Measurements from ENCODE around the gene LPIN3.

LPIN3 gene

GRCh38 chr20:41367956-41368355, 27.3 kb downstream of the LPIN3 start:
- no peak for DNase-seq
- peaks cover 20% of the 10 kb centered on the region for H3K4me1 Mint-ChIP-seq
- H3K27me3 Mint-ChIP-seq (ENCODE audit: low read depth, poor library complexity) = peaks cover 58% of the 10 kb centered on the region
- H3K4me3 Mint-ChIP-seq = peak overlapping the region; percentile 82
- TF ChIP-seq CTCF (IDR thresholded peaks at IDR 0.05) = no peak
- no peak overlapping the region for H3K27ac Mint-ChIP-seq
- peaks cover 19% of the 10 kb centered on the region for H3K9me3 Mint-ChIP-seq
- no peaks in the 10 kb centered on the region for H3K36me3 Mint-ChIP-seq (ENCODE audit: low read depth)

- H3K36me3 Mint-ChIP-seq (ENCODE audit: low read depth) = no peaks in the 10 kb centered on the region
- H3K27ac Mint-ChIP-seq = no peak overlapping the region
- H3K9me3 Mint-ChIP-seq = peaks cover 22% of the 10 kb centered on the region
- TF ChIP-seq CTCF (IDR thresholded peaks at IDR 0.05) = no peak
- H3K4me3 Mint-ChIP-seq = no peak overlapping the region
- no peak for DNase-seq
- H3K27me3 Mint-ChIP-seq (ENCODE audit: low read depth, poor library complexity) = peaks cover 52% of the 10 kb centered on the region
- peaks cover 37% of the 10 kb centered on the region for H3K4me1 Mint-ChIP-seq
Observed at GRCh38 chr20:41369673-41370072, 29.1 kb downstream of the LPIN3 start.

- peaks cover 47% of the 10 kb centered on the region for H3K27me3 Mint-ChIP-seq (ENCODE audit: low read depth, poor library complexity)
- TF ChIP-seq CTCF (IDR thresholded peaks at IDR 0.05) = no peak
- H3K4me3 Mint-ChIP-seq = no peak overlapping the region
- DNase-seq = no peak
- H3K27ac Mint-ChIP-seq = no peak overlapping the region
- peaks cover 22% of the 10 kb centered on the region for H3K9me3 Mint-ChIP-seq
- peaks cover 40% of the 10 kb centered on the region for H3K4me1 Mint-ChIP-seq
- H3K36me3 Mint-ChIP-seq (ENCODE audit: low read depth) = no peaks in the 10 kb centered on the region
Observed at GRCh38 chr20:41370176-41370575, 29.6 kb downstream of the LPIN3 start.

- H3K4me3 Mint-ChIP-seq = no peak overlapping the region
- DNase-seq = no peak
- TF ChIP-seq CTCF (IDR thresholded peaks at IDR 0.05) = no peak
- H3K9me3 Mint-ChIP-seq = peaks cover 22% of the 10 kb centered on the region
- H3K27ac Mint-ChIP-seq = no peak overlapping the region
- H3K27me3 Mint-ChIP-seq (ENCODE audit: low read depth, poor library complexity) = peaks cover 37% of the 10 kb centered on the region
- no peaks in the 10 kb centered on the region for H3K36me3 Mint-ChIP-seq (ENCODE audit: low read depth)
- peaks cover 47% of the 10 kb centered on the region for H3K4me1 Mint-ChIP-seq
Observed at GRCh38 chr20:41371371-41371770, 30.8 kb downstream of the LPIN3 start.

- H3K27me3 Mint-ChIP-seq (ENCODE audit: low read depth, poor library complexity) = peaks cover 35% of the 10 kb centered on the region
- H3K36me3 Mint-ChIP-seq (ENCODE audit: low read depth) = no peaks in the 10 kb centered on the region
- H3K4me1 Mint-ChIP-seq = peaks cover 52% of the 10 kb centered on the region
- no peak overlapping the region for H3K4me3 Mint-ChIP-seq
- H3K27ac Mint-ChIP-seq = no peak overlapping the region
- no peak for DNase-seq
- TF ChIP-seq CTCF (IDR thresholded peaks at IDR 0.05) = no peak
- peaks cover 22% of the 10 kb centered on the region for H3K9me3 Mint-ChIP-seq
Observed at GRCh38 chr20:41373251-41373783, 32.7 kb downstream of the LPIN3 start.
